NCI-H1417 (cell line): Measurements from ENCODE around the gene RACK1.
"Not testable (repeated sequence)": the region's sequence is repeated elsewhere in the genome, so short reads cannot be mapped to it uniquely, and the experiment has no call there.

ENCODE experiments used
- DNase-seq, 3 experiments: peaks; one replicate each; lab custom pipeline; 2025; lab: John Stamatoyannopoulos, UW

The RACK1 gene

DNA sequence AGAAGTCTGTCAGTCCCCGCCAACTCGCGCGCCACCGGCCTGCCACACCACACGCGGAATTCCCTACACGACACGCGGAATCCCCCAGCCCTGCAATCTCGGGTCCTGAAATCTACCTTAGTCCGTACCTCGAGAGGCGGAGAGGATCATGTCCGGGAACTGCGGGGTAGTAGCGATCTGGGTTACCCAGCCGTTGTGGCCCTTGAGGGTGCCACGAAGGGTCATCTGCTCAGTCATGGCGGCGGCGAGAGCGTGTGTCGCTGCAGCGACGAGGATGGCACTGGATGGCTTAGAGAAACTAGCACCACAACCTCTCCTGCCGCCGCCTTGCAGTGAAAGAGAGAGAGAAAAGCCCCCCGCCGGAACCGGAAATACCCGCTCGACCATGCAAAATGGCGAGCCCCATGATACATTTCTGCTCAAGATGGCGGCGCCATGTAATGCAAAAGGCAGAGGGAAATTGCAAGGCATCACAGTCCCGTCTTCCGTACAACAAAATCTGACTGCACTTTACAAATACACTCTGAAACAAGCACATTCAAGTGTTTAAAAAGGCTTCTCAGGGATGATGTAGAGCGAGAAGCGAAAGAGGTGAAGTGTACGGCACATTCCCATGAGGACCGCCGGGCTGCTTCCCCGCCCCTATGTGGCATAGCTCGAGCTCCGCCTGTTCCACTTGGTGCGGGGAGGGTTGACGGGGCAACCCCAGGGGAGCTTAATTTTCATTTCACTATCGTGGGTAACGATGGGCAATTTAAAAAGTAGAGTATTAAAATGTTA is at the start of gene RACK1:
Gene RACK1, minus strand, starts transcription at position 343 of the 780 bp plus-strand sequence. Its CDS starts 106 bp downstream, at position 237.
- DNase-seq, result no peak

DNA sequence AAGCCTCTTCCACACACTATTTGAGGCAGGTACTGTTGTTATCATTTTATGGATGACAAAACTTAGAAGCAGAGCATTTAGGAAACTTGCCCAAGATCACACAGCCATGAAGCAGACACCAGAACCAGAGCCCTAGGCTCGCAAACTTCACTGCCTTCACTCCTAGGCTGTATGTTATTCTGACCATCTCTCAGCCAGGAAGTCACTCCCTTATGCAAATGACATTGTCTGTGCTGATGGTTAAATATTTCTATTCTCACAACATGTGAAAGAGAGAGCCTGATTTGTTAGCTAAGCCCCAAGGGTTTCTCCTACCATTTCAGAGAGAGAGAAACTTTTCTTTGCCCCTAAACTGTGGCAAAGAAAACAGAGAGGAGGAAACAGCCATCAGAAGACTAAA is 43.6 kb upstream of the RACK1 start:
- DNase-seq, result not testable (repeated sequence)

DNA sequence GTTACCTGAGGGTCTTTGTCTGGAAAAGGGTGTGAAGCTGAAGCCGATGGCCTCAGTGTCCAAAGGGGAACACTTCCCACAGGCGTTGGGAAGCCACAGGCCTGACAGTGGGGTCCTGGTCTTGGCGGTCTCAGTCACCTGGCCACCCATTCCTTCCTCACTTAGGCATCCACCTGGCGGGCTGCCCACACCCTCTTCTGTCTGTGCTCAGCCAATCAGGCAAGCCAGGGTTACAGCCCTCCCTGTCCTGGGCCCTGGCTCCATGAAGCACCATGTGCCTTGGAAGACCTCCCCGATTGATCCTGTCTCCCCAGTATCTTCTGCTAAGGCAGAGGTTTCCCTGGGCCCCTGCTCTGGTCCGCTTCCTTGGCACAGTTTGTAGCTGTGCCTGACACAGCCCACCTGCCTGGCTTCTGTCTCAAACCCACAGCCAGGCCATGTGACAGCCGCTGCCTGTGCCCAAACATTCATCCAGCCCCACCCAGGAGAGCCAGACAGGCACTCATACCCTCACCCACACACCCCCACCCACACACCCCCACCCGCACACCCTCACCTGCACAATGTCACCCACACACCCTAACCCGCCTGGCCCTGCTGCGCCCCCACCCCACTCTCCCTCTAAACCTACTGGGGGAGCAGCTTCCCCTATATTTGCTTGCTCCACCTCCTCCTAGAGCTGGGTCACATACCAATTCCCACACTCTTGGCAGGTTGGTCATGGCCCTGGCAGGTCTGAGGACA is 42.4 kb upstream of the RACK1 start:
- not testable (repeated sequence) for DNase-seq

DNA sequence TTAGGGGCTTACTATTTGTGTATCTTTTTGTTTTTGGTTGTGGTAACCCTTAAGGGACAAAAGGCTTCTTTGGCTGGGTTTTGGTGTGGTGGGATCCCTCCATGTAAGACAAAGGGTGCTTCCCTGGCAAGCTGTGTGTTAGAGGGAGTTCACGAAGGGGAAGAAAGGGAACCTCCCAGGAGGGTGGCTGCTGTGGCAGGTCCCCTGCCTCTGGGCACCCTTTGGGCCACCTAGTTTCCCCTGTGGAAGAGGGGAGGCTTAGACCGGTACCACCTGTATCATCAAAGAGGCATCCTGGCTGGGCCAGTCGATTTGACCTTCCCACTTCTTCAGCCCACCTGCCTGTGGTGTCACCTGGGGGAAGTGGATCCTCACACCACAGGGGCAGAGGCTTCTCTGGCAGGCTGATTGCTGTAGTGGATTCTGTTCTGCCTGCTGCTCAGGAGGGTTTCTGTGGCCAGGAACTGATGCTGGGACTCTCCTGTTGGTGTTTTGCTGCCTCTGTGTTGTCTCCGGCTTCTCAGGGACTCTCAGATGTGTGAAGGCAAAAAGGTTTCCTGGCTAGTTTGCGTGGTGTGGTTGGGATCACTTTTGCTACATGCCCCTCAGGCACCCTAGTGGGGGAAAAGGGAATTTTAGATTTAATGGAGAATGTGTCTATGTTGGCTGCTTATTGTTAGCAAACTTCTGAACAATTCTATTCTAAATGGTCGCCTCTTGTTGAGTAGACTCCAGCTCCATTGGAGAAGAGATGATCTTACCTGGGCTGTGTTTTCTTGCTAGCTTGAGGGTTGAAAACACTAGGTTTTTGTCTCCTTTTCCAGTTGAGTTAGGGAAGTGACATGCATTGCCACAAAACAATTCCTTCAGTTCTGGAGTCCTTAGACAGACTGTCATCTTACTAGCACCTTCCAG is 40.4 kb upstream of the RACK1 start:
- DNase-seq, result not testable (repeated sequence)

DNA sequence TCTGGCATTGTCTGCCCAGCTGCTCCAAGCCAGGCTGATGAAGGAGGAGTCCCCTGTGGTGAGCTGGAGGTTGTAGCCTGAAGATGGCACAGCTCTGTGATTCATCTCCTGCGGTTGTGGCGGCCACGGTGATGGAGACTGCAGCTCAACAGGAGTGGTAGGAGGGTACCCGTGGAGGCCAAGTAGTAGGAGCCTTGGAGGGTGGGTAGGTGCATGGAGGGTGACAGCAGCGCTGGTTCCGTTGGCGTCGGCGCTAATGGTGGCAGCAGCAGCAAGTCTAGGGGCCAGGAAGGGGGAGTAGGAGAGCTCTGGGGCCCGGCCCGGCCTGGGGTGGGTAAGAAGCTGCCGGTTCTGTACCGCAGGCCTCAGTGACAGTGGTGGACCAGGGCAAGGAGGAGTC is 39.6 kb upstream of the RACK1 start:
- no peak for DNase-seq

DNA sequence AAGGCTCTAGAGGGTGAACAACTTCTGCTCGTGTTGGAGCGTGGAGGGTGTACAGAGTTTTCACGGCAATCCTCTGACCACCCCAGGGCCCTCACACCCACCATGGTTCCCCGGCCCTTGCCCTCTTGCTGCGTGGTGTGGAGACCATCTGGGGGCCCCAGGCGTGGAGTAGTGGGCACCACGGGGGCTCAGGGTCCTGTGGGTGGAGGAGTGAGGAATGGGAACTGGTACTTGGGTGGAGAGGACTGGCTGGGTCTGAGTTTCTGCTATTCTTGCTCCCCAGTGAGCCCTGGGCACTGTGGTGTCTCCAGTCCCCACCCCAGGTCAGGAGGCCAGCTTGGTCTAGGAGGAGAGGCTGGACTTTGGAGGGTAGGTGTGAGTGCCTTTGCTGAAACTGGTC is 39.2 kb upstream of the RACK1 start:
- no peak for DNase-seq

DNA sequence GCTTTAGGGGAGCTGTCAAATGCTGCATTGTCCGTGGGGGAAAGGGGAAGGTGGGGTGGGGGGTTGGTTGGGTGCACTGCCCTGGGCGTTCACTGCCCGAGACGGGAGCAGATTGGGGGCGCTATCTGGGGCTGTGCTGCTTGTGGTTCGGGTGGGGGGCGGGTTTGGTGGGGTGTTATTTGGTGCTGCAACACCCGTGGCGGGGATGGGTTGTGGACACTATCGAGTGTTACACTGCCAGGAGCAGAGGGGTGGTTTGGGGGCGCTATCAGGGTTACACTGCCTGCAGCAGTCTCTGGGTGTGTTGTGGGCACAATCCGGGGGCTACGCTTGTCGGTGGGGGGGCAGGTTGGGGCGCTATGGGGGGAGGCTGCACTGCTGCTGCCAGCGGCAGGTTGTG is 38.7 kb upstream of the RACK1 start:
- DNase-seq, result not testable (repeated sequence)

DNA sequence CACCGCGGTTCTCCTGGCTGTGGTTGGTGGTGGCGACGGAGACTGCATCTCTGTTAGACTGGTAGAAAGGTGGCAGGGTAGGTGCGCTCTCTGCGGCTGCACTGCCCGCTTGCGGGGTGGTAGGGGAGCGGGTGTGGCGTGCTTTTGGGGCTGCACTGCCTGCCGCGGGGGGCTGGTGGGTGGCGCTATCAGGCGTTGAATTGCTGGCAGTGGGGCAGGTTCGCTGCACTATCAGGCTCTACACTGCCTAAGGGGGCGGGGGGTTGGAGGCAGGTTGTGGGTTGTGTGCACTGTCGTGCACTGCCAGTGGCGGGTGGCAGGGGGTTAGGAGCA is 38.2 kb upstream of the RACK1 start:
- no peak for DNase-seq

DNA sequence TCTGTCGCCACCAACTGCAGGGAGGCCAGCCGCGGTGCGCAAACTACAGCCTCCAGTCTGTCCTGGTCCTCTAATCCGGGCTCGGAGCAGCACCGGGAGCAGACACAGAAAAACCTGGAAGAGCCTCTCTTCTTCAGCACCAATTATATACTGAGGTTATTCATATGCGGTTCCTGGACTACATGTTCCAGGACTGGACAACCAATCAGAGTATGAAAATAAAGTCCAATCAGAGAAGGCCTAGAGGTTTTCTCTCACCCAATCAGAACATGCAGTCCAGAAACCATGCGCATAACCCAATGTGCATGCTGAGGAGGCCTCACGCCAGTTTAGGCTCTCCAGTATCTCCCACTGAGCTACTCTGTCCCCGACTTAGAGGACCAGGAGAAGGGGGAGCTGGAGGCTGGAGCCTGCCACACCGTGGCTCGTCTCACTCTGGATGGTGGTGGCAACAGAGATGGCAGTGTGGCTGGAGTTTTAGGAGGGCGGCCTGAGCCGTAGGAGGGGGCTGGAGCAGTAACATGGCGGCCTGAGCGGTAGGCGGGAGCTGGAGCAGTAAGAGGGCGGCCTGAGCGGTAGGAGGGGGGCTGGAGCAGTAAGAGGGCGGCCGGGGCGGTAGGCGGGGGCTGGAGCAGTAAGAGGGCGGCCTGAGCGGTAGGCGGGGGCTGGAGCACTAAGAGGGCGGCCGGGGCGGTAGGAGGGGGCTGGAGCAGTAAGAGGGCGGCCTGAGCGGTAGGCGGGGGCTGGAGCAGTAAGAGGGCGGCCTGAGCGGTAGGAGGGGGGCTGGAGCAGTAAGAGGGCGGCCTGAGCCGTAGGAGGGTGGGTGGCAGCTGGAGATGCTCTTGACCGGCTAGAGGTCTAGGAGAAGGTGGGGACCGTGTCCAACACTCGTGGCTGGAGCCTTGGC is 37.6 kb upstream of the RACK1 start:
- DNase-seq, result no peak

DNA sequence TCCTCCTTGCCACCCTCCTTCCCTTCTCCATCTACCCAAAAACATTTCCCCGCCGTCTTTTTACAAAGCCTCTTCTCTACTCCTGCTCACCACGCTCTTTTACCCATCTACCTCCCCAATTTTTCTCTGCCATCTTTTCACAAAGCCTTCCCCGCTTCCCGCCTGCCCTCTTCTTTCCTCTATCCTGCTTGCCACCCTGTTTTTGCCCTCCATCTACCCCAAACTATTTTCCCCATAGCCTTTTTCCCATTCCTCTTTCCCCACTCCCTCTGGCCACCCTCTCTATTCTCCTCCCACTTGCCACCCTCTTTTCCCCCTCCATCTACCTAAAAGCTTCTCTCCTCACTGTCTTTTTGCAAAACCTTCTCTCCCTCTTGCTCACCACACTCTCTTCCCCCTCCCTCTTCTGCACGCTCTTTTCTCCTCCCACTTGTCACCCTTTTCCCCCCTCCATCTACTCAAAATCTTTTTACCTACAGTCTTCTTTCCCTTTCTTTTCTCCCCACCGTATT is 36.6 kb upstream of the RACK1 start:
- DNase-seq, result no peak

DNA sequence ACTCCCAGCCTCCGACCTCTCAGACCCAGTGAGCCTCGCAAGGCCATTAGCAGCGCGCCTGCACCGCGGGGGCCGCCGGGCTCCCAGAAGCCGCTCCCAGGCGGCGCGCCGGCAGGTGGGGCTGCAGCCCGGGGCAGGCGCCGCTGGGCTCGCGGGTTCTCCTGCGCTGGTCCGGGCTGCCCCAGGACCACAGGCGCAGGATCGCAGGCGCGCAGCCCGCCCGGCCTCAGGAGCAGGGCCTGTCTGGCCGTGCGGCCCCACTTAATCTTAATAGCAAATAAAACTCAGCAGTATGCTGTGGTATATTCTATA is 29.7 kb upstream of the RACK1 start:
- DNase-seq, result not testable (repeated sequence)

DNA sequence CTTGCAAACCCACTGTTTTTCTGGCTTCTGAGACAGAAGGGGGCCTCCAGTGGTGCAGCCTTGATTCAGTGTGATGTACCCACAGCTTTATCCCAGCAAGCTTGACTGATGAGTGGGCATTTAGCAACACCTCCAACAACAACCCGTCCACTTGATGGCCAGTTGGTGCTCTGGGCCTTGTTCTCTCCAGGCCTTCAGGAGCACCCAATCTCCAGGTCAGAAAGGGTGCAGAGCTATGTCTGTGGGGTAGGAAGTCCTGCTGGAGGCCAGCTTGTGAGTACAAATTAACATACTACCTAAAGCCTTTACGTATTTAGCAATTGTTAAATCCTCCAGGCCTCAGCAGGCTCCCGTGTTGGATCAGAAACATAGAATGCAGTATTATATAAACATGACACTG is 27.4 kb upstream of the RACK1 start:
- no peak for DNase-seq

DNA sequence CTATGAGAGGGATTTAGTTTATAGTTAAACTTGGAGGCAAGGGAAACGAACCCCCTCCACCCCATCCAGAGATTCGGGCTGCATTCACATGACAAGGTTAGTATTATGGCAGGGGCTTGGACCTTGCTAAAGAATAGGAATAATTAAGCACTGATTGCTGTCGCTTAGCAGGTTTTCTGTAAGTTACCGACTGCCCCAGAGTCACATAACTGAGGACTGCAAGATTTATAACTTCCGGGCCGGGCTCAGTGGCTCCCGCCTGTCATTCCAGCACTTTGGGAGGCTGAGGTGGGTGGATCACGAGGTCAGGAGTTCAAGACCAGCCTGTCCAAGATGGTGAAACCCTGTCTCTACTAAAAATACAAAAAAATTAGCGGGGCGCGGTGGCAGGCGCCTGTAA is 24.2 kb upstream of the RACK1 start:
- not testable (repeated sequence) for DNase-seq

DNA sequence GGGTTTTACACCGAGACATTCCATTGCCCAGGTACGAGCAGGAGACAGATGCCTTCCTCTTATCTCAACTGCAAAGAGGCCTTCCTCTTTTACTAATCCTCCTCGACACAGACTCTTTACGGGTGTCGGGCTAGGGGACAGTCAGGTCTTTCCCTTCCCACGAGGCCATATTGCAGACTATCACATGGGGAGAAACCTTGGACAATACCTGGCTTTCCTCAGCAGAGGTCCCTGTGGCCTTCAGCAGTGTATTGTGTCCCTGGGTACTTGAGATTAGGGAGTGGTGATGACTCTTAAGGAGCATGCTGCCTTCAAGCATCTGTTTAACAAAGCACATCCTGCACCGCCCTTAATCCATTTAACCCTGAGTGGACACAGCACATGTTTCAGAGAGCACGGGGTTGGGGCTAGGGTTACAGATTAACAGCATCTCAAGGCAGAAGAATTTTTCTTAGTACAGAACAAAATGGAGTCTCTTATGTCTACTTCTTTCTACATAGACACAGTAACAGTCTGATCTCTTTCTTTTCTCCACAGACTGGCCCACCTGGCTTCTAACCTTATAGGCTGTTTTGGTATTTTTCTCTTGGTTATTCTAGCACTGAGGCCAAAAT is 23.7 kb upstream of the RACK1 start:
- not testable (repeated sequence) for DNase-seq

DNA sequence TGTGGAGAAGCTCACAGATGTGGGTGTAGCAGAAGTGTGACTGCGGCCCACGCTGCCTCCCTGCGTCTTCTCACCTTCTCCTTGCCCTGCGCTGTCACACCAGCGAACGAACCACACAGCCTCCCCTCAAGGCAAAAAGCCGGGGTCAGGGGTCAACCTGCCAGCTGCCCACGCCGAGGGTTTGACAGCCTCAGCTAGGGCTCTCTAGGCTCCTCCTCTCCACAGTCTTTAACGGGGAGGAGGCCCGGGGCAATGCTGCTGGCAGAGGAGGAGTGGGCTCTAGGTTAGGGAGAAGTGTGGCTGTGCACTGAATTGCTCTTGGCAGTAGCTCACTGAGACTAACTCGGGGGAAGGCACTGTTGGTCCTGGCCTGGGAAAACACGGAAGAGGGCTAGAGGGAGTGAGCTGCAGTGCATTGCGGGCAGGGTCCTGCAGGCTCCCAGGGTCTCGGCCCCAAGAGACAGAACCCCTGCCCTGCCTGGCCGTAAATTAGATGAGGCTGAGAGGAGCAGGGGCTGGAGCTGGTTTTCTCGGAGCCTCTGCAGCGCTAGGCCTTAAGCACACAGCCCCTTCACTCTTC is 21.5 kb upstream of the RACK1 start:
- no peak for DNase-seq

DNA sequence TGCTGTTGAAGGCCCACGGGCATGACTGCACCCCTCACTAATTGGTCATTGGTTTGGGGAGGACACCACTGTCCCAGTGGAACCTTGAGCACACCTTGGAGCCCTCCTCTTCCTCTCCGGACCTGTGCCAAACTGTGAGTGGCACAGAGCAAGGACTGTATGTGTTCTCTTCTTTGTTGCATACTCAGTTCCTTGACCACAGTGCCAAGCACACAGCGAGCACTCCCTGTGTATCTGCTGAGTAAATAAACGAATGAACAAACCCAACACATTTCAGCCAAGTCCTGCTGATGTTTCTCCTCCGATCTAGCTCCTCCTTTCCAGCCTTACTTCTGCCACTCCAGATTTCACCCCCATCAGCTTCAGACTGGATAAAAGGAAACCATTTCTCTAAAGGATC is 19.9 kb upstream of the RACK1 start:
- DNase-seq, result no peak

DNA sequence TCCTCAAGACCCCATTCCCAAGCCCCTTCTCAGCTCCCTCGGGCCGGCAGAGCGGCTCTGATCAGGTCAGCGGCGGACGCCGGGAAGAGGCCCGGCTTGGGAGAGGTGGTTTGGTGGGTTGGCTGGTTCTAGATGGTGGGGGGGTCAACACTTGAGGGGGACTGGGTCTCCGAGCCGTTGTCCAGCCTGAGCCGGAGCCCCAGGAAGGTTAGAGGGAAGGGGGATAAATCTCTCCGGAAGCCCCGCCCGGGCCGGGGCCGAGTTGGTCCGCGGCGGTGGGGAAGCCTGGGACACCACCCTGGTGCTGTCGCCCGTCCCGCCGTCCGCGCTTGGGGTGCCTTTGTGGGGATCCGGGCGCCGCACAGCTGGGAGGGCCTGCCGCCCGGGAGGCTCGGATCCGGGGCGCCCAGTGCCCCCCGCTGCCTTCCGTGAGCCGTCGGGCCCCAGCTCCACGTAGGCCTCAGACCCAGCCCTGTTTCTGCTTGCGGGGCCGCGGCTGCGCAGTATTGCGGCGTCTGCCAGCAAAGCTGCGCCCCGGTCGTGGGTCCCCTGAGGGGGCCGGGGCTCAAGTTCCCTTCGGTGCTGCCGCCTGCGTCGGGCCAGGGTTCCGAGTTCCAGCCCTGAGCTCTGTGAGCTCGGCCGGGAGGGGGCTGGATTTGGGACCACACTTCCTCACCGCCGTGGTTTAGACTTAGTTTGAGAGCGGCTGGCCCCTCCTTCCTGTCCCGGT is 17.8 kb upstream of the RACK1 start:
- DNase-seq, result no peak

DNA sequence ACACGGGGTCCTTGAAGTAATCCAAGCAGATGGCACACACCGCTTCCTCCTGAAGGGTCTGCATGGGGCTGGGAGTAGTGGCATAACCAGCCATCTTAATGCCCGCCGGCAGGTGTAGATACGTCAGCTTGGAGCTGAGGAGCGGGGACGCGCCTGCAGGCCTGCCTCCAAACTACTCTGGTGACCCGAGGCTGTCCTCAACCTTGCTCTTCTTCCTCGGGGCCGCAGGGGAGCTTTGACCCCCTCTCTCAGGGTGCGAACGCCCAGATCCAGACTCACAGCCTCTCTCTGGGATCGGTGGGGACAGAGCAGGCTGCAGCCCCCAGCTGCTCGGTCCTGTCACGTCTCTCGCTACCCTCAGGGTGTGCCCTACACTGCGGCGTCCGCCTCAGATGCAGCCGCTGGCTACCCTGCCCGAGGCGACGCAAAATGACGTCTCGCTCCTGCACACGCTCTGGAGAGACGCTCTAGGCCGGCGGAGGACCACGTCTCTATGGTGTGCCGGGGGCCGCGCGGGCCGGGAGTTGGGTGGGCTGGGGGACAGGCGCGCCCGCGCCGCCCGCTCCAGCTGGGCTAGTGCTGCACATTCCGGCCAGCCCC is 17.1 kb upstream of the RACK1 start, which contains the start of gene TRIM52:
Gene TRIM52, minus strand, starts transcription at position 424 of the 600 bp plus-strand sequence. Its CDS starts 330 bp downstream, at position 94.
- DNase-seq, result no peak

DNA sequence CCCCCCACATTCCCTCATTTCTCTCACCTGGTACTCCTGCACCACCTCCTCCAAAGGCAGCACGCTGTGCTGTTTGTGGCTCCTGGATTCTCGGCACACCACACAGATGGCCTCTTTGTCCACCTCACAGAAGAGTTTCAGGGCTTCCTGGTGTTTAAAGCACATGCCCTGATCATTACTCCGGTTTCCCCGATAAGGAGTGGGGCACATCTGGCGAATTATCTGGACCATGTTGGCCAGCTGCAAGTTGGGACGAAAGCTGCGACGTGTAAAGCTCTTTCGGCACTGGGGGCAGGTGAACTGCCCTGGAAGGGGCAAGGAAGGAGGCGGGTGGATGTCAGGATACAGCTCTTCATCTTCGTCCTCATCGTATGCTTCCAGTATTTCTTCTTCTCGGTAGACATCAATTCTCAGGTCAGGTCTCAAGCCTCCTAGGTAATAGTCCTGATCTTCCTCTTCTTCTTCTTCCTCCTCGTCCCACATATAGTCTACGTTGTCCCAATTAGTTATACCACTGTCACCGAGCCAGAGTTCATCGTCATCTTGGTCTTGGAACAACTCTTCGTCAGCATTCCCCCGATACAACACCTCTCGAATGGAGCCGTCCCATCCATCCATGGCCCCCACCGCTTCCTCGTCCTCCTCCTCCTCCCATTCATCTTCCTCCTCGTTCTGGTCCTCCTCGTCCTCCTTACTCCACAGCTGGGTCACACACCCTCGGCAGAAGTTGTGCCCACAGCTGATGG is 16.4 kb upstream of the RACK1 start:
- no peak for DNase-seq
